Keratinocyte (primary cell): ENCODE results near the gene VAV1.

Source experiments
- CTCF ChIP-seq, 3 experiments: IDR thresholded peaks in 1 of 3; conservative IDR thresholded peaks in 1 of 3; optimal IDR thresholded peaks in 1 of 3; 2 replicates in 2 of 3; 3 replicates in 1 of 3; pipeline versions ENCODE3 to v1.5.1; 2011; ENCODE audit warnings: low read length in 3 of 3, mild to moderate bottlenecking in 3 of 3, moderate library complexity in 2 of 3, control low read depth in 1 of 3, inconsistent platforms in 1 of 3; ENCODE audit not compliant: insufficient read depth in 2 of 3; ENCODE audit errors: extremely low read depth in 1 of 3
- EZH2 ChIP-seq: IDR thresholded peaks from one replicate; pipeline ENCODE4 v1.6.1; 2012; ENCODE audit warnings: inconsistent platforms, mild to moderate bottlenecking, low read length, moderate library complexity

GRCh38 chr19:6724631-6725492, 47.6 kb upstream of the VAV1 start:
- TF ChIP-seq CTCF (optimal IDR thresholded peaks at IDR 0.05 in 1 of 3, IDR thresholded peaks at IDR 0.05 in 1 of 3, conservative IDR thresholded peaks at IDR 0.05 in 1 of 3; ENCODE audit: extremely low read depth in 1 of 3, insufficient read depth in 2 of 3, low read length in 3 of 3) (no peak), EZH2 (no peak)
